ENCODE data around the gene SEPHS1. TPM values are rescaled to one million over a fixed set of nuclear protein-coding genes. Genes with fewer than 3 reads are reported as not detected.
A peak's percentile ranks its signal among the peaks of the same experiment; 100 is the strongest.

The SEPHS1 gene
- total RNA-seq, 4 donors from 2014 or later = 24.3 to 34.9 (median 32.0) TPM

DNA sequence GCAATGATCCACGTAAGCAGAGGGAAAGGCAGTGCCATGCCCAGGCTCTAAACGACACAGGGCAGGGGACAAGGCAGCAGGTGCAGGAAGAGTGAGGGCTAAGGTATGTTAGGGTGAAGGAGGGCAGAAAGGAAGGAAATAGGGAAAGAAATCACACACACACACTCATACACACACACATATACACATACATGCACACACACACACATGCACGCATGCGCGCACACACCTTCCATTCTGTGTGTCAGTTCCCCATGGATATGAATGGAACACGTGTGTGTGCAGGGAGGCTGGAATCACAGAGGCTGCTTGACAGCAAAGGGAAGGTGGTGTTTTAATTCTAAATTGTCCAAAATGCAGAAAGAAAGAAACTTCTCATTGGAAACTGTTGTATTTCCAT, 42.0 kb downstream of the SEPHS1 start:
- Histone ChIP-seq H3K4me1 (peaks cover 0 to 9% (median 4%) of the 10 kb centered on the region in 4 donors), H3K9me3 (no peaks in the 10 kb centered on the region), H3K27ac (no peak overlapping the region), H3K4me3 (no peak overlapping the region), H3K36me3 (no peaks in the 10 kb centered on the region), H3K27me3 (no peaks in the 10 kb centered on the region)
- DNase-seq = no peak
- no peak for TF ChIP-seq POLR2A (IDR thresholded peaks at IDR 0.05)
- TF ChIP-seq, protein P1, sequence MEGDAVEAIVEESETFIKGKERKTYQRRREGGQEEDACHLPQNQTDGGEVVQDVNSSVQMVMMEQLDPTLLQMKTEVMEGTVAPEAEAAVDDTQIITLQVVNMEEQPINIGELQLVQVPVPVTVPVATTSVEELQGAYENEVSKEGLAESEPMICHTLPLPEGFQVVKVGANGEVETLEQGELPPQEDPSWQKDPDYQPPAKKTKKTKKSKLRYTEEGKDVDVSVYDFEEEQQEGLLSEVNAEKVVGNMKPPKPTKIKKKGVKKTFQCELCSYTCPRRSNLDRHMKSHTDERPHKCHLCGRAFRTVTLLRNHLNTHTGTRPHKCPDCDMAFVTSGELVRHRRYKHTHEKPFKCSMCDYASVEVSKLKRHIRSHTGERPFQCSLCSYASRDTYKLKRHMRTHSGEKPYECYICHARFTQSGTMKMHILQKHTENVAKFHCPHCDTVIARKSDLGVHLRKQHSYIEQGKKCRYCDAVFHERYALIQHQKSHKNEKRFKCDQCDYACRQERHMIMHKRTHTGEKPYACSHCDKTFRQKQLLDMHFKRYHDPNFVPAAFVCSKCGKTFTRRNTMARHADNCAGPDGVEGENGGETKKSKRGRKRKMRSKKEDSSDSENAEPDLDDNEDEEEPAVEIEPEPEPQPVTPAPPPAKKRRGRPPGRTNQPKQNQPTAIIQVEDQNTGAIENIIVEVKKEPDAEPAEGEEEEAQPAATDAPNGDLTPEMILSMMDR (IDR thresholded peaks at IDR 0.05) = no peak

- TF ChIP-seq POLR2A (IDR thresholded peaks at IDR 0.05) = no peak
- TF ChIP-seq, protein P1 (IDR thresholded peaks at IDR 0.05) = no peak
- H3K9me3 ChIP-seq = no peaks in the 10 kb centered on the region
- H3K27ac ChIP-seq = peak overlapping the region; percentile 92 to 99 (median 95)
- H3K4me1 ChIP-seq = peaks cover 0 to 25% (median 6%) of the 10 kb centered on the region in 4 donors
- H3K4me3 ChIP-seq = peak overlapping the region in 2 of 4 donors; percentile 56 to 58
- no peaks in the 10 kb centered on the region for H3K36me3 ChIP-seq
- no peaks in the 10 kb centered on the region for H3K27me3 ChIP-seq
- DNase-seq = no peak
Measured at GRCh38 chr10:13302821-13303555, 45.1 kb downstream of the SEPHS1 start.

- Histone ChIP-seq H3K9me3 (no peaks in the 10 kb centered on the region), H3K4me1 (peaks cover 0 to 25% (median 6%) of the 10 kb centered on the region in 4 donors), H3K27ac (peak within 1 kb of the TSS; percentile 94 to 98 (median 96)), H3K4me3 (peak within 1 kb of the TSS; percentile 67 to 96 (median 90)), H3K27me3 (no peaks in the 10 kb centered on the region), H3K36me3 (peaks cover 0 to 5% (median 0%) of the 10 kb centered on the region in 3 donors)
- TF ChIP-seq, protein P1 (IDR thresholded peaks at IDR 0.05) = no peak
- TF ChIP-seq POLR2A (IDR thresholded peaks at IDR 0.05) = peak; percentile 74 to 95
- DNase-seq = peak; percentile 85 to 95 (median 94)
Measured at GRCh38 chr10:13299437-13300287, 48.4 kb downstream of the SEPHS1 start, which contains the start of gene PHYH. Gene PHYH, minus strand, starts transcription at chr10:13300064. Its CDS starts 22 bp downstream, at chr10:13300042.

GRCh38 chr10:13298748-13299436, 49.2 kb downstream of the SEPHS1 start:
- no peaks in the 10 kb centered on the region for H3K27me3 ChIP-seq
- peak overlapping the region; percentile 94 to 98 (median 96) for H3K27ac ChIP-seq
- TF ChIP-seq, protein P1 (IDR thresholded peaks at IDR 0.05) = no peak
- TF ChIP-seq POLR2A (IDR thresholded peaks at IDR 0.05) = no peak
- peaks cover 0 to 12% (median 0%) of the 10 kb centered on the region in 3 donors for H3K36me3 ChIP-seq
- no peak for DNase-seq
- H3K4me1 ChIP-seq = peaks cover 0 to 25% (median 6%) of the 10 kb centered on the region in 4 donors
- H3K4me3 ChIP-seq = peak overlapping the region; percentile 67 to 96 (median 90)
- no peaks in the 10 kb centered on the region for H3K9me3 ChIP-seq

- H3K27ac ChIP-seq = no peak overlapping the region
- H3K9me3 ChIP-seq = no peaks in the 10 kb centered on the region
- no peak for DNase-seq
- no peaks in the 10 kb centered on the region for H3K27me3 ChIP-seq
- peaks cover 0 to 19% (median 3%) of the 10 kb centered on the region in 4 donors for H3K4me1 ChIP-seq
- H3K4me3 ChIP-seq = no peak overlapping the region
- TF ChIP-seq, protein P1 (IDR thresholded peaks at IDR 0.05) = no peak
- no peak for TF ChIP-seq POLR2A (IDR thresholded peaks at IDR 0.05)
- peaks cover 0 to 28% (median 0%) of the 10 kb centered on the region in 3 donors for H3K36me3 ChIP-seq
Measured at GRCh38 chr10:13296476-13296875, 51.6 kb downstream of the SEPHS1 start.

All from Peyer's patch (tissue), 4 donors.